HepG2 (cell line): ENCODE measurements around the gene CCDC80. TPM values are rescaled to one million over a fixed set of nuclear protein-coding genes. Genes with fewer than 3 reads are reported as not detected.

Source experiments
- ATAC-seq: fragments of 200-7000 bp; cut with Tn5 transposase; 3 replicates; pipeline ENCODE4 v1.9.1; 2020; ENCODE audit warnings: mild to moderate bottlenecking, moderate library complexity
- BruUV-seq: library from RNA; stranded (reverse); fragments of 400-500 nt; replicated peaks from 2 replicates; lab custom pipeline; 2021; lab: Mats Ljungman, UMichigan
- CTCF ChIA-PET: fragments of 300-600 bp; formaldehyde crosslinking; extraction: SDS; loops from one replicate; lab custom pipeline; 2021; ENCODE audit warnings: low total read pairs, inconsistent platforms, low intra/inter-chr PET ratio; lab: Yijun Ruan, JAX
- POLR2A ChIA-PET: fragments of 350-600 bp; sonication (Branson Sonifier 250); formaldehyde crosslinking; loops from one replicate; lab custom pipeline; 2020; ENCODE audit warnings: antibody characterized with exemption, inconsistent platforms; lab: Yijun Ruan, JAX
- DNase-seq: peaks from one replicate; pipeline ENCODE4 v3.0.0-alpha.2; 2015; ENCODE audit warnings: low spot score
- FAIRE-seq: peaks from 3 replicates; lab custom pipeline; 2011; peaks lifted over from hg19 to GRCh38; lab: Jason Lieb, UNC
- H2AFZ ChIP-seq: one replicate; pipeline ENCODE4 v1.6.1; 2011; ENCODE audit warnings: low read length, inconsistent platforms
- H3K27ac ChIP-seq: fragments of 300-600 bp; 3 replicates; pipeline ENCODE4 v1.8.0; 2011; ENCODE audit warnings: mixed run types, mild to moderate bottlenecking, mixed read lengths, low read length, inconsistent platforms; ENCODE audit not compliant: insufficient read depth; ENCODE audit errors: extremely low read length
- H3K27me3 ChIP-seq, 2 experiments: fragments of 200-600 bp in 1 of 2; 2 replicates in 1 of 2; 3 replicates in 1 of 2; pipeline versions ENCODE4 v1.6.0 to v1.8.0; 2011; ENCODE audit warnings: low read length in 2 of 2, mild to moderate bottlenecking in 2 of 2, moderate library complexity in 2 of 2, inconsistent platforms in 1 of 2; ENCODE audit not compliant: insufficient read depth in 2 of 2, control insufficient read depth in 1 of 2
- H3K36me3 ChIP-seq, 2 experiments: fragments of 200-600 bp in 1 of 2; replicated peaks in 1 of 2; 2 replicates in 1 of 2; 3 replicates in 1 of 2; pipeline versions ENCODE4 v1.5.1 to v1.8.0; 2011; ENCODE audit warnings: low read length in 2 of 2, inconsistent platforms in 1 of 2; ENCODE audit not compliant: insufficient read depth in 2 of 2, control insufficient read depth in 1 of 2
- H3K4me1 ChIP-seq: 2 replicates; pipeline ENCODE4 v1.5.1; 2012; ENCODE audit warnings: low read length, inconsistent platforms; ENCODE audit not compliant: insufficient read depth
- H3K4me2 ChIP-seq: 2 replicates; pipeline ENCODE4 v1.6.0; 2011; ENCODE audit warnings: low read depth, low read length, inconsistent platforms
- H3K4me3 ChIP-seq, 3 experiments: fragments of 200-600 bp in 1 of 3; sonication (generic), shearing (Covaris generic) in 1 of 3; replicated peaks in 1 of 3; 2 replicates each; pipeline ENCODE4 v1.5.1; 2011 to 2016; ENCODE audit warnings: low read length in 3 of 3, inconsistent platforms in 2 of 3, low read depth in 2 of 3, mild to moderate bottlenecking in 2 of 3, control low read depth in 1 of 3, mixed read lengths in 1 of 3; ENCODE audit not compliant: insufficient read depth in 1 of 3
- H3K79me2 ChIP-seq: one replicate; pipeline ENCODE4 v1.6.1; 2011; ENCODE audit warnings: low read length, inconsistent platforms; ENCODE audit not compliant: insufficient read depth
- H3K9ac ChIP-seq: 2 replicates; pipeline ENCODE4 v1.6.0; 2011; ENCODE audit warnings: mild to moderate bottlenecking, low read depth, low read length, inconsistent platforms; ENCODE audit not compliant: insufficient read depth
- H3K9me3 ChIP-seq: 2 replicates; pipeline ENCODE4 v1.5.1; 2012; ENCODE audit warnings: mild to moderate bottlenecking, low read length
- H4K20me1 ChIP-seq: 2 replicates; pipeline ENCODE4 v1.6.0; 2011; ENCODE audit warnings: inconsistent platforms, mild to moderate bottlenecking, low read length, moderate library complexity; ENCODE audit not compliant: insufficient read depth
- ARID3A ChIP-seq: IDR thresholded peaks from 2 replicates; pipeline ENCODE4 v1.6.1; 2012; ENCODE audit warnings: low read depth, low read length, improper control_type of control experiment
- CBX1 ChIP-seq: IDR thresholded peaks from one replicate; pipeline ENCODE4 v1.6.1; 2016; ENCODE audit warnings: antibody characterized with exemption, low read depth
- DZIP1 ChIP-seq: sonication (generic); formaldehyde crosslinking; IDR thresholded peaks from 2 replicates; pipeline ENCODE4 v1.5.0; 2020; ENCODE audit warnings: mild to moderate bottlenecking, missing genetic modification reagents
- HOXA9 ChIP-seq: sonication (generic); formaldehyde crosslinking; IDR thresholded peaks from 2 replicates; pipeline ENCODE4 v1.8.1; 2022; ENCODE audit warnings: missing genetic modification reagents, mild to moderate bottlenecking, moderate library complexity, borderline replicate concordance
- MLLT10 ChIP-seq: sonication (generic); formaldehyde crosslinking; IDR thresholded peaks from 2 replicates; pipeline ENCODE4 v1.4.0; 2020; ENCODE audit warnings: missing genetic modification reagents
- SALL2 ChIP-seq: sonication (generic); formaldehyde crosslinking; IDR thresholded peaks from 2 replicates; pipeline ENCODE4 v1.8.1; 2023; ENCODE audit warnings: mild to moderate bottlenecking, missing genetic modification reagents, inconsistent platforms
- SIN3A ChIP-seq: IDR thresholded peaks from 2 replicates; pipeline ENCODE4 v1.6.1; 2011; ENCODE audit warnings: low read depth, mild to moderate bottlenecking, control low read depth, low read length, borderline replicate concordance
- TBP ChIP-seq: sonication (generic); formaldehyde crosslinking; IDR thresholded peaks from 2 replicates; pipeline ENCODE4 v1.5.0; 2020; ENCODE audit warnings: missing genetic modification reagents
- ZFP82 ChIP-seq: sonication (generic); formaldehyde crosslinking; IDR thresholded peaks from 2 replicates; pipeline ENCODE4 v1.5.1; 2020; ENCODE audit warnings: mild to moderate bottlenecking, missing genetic modification reagents, borderline replicate concordance
- ZNF24 ChIP-seq: fragments of 450-650 bp; IDR thresholded peaks from 2 replicates; pipeline ENCODE4 v1.6.1; 2017; ENCODE audit warnings: antibody characterized with exemption, mild to moderate bottlenecking
- ZNF3 ChIP-seq: IDR thresholded peaks from 2 replicates; pipeline ENCODE4 v1.7.0; 2017; ENCODE audit warnings: inconsistent platforms
- ZNF460 ChIP-seq: sonication (generic); formaldehyde crosslinking; IDR thresholded peaks from 2 replicates; pipeline ENCODE4 v1.5.1; 2020; ENCODE audit warnings: missing genetic modification reagents, mild to moderate bottlenecking, borderline replicate concordance
- ZNF660 ChIP-seq: sonication (generic); formaldehyde crosslinking; IDR thresholded peaks from 2 replicates; pipeline ENCODE4 v1.5.1; 2020; ENCODE audit warnings: mild to moderate bottlenecking, low read depth, missing genetic modification reagents, borderline replicate concordance
- ZNF770 ChIP-seq: sonication (generic); formaldehyde crosslinking; IDR thresholded peaks from 2 replicates; pipeline ENCODE4 v1.5.0; 2020; ENCODE audit warnings: mild to moderate bottlenecking, missing genetic modification reagents
- ZNF879 ChIP-seq: sonication (generic); formaldehyde crosslinking; IDR thresholded peaks from 2 replicates; pipeline ENCODE4 v1.8.1; 2023; ENCODE audit warnings: missing genetic modification reagents
- WGBS: methylation state at CpG from one replicate; pipeline ENCODE4 v1.1.6; 2017; ENCODE audit warnings: low lambda C conversion rate; 5-methylcytosine and 5-hydroxymethylcytosine counted together
- in situ Hi-C: cut with HindIII; loops from 2 replicates; pipeline ENCODE4 v1.10.0; 2017; ENCODE audit warnings: low pct_unique_long_range_greater_than_20kb; ENCODE audit not compliant: extremely low pct_ligation_motif_present
- intact Hi-C: fragments of 100-400 bp; cut with micrococcal nuclease; formaldehyde crosslinking; loops from one replicate; pipeline ENCODE4 v1.10.0; 2022; ENCODE audit not compliant: unreplicated experiment
- polyA plus RNA-seq, 8 experiments: library from polyadenylated mRNA; depleted of rRNA in 3 of 8; stranded (reverse) in 7 of 8; unstranded in 1 of 8; fragments of >200 nt; fragmentation: Illumina TruSeq in 4 of 8; extraction: Trizol in 4 of 8; gene quantifications; 2 replicates each; pipeline versions ENCODE4 v1.2.1 to v1.2.3, GENCODE V29; 2011 to 2016; ENCODE audit warnings: low read depth in 4 of 8, missing spikeins in 1 of 8, mixed read lengths in 1 of 8; ENCODE audit not compliant: insufficient read depth in 1 of 8
- total RNA-seq, 5 experiments: library from RNA; depleted of rRNA; stranded (reverse); fragments of >200 nt; fragmentation: Illumina TruSeq; extraction: Trizol; gene quantifications; 2 replicates each; pipeline ENCODE4 v1.2.3, GENCODE V29; 2016; ENCODE audit warnings: low read depth in 1 of 5

The CCDC80 gene
- total and polyA plus RNA-seq, 2 of the 13 experiments (the other 11 are each of a cell fraction or from before 2014, with no cell fraction given): not detected

- CTCF ChIA-PET: no interaction called here
- Histone ChIP-seq H3K27me3 (no peaks in the 10 kb centered on the region; a peak in 1 of 5 replicates), H3K36me3 (peaks cover 0 to 7% of the 10 kb centered on the region in 2 experiments; a peak in 1 of 5 replicates), H3K4me1 (peaks cover 16% of the 10 kb centered on the region), H3K27ac (peak within 1 kb of the TSS; percentile 95), H2AFZ (peak within 1 kb of the TSS; percentile 98), H4K20me1 (no peaks in the 10 kb centered on the region), H3K9ac (peak within 1 kb of the TSS; percentile 88), H3K4me3 (peak within 1 kb of the TSS; percentile 85 to 91 (median 85)), H3K9me3 (no peaks in the 10 kb centered on the region), H3K79me2 (peaks cover 37% of the 10 kb centered on the region), H3K4me2 (peak within 1 kb of the TSS; percentile 85)
- ATAC-seq: peak; percentile 94
- BruUV-seq: TSS peak; percentile 77
- peak; percentile 96 for DNase-seq
- FAIRE-seq: peak; percentile 93
- POLR2A ChIA-PET: interaction anchor here (0.6 to 1.1 kb wide), 5 partner anchors 11 to 583 kb away, joined by 3 to 7 read pairs (median 4); partner anchors contain the start of gene ABHD10
- 0% methylated on average over 21 of the region's 58 CpGs for WGBS
- intact Hi-C loops (loop anchor here (2.0 kb wide), 1 partner anchor 429 kb away; the partner anchor contains the start of gene GTPBP8), in situ Hi-C loops (no loop called here)
- TF ChIP-seq ZNF460 (no peak), DZIP1 (CRISPR knock-in tag) (0 out of 2 replicates have a peak, but pooled peaks have one; percentile 73), HOXA9 (CRISPR knock-in tag) (no peak), SALL2 (CRISPR knock-in tag) (peak; percentile 77; the same call in 1 of the 2 replicates), ARID3A (0 out of 2 replicates have a peak, but pooled peaks have one; percentile 33), SIN3A (peak; percentile 89), ZNF770 (CRISPR knock-in tag) (peak; percentile 55; the same call in 1 of the 2 replicates), ZNF3 (CRISPR knock-in tag) (no peak), CBX1 (no peak), ZNF660 (CRISPR knock-in tag) (no peak), ZNF879 (CRISPR knock-in tag) (no peak), ZFP82 (CRISPR knock-in tag) (no peak), MLLT10 (no peak), ZNF24 (no peak), TBP (CRISPR knock-in tag) (0 out of 2 replicates have a peak, but pooled peaks have one; percentile 15)
These were observed 79.0 kb downstream of the CCDC80 start, which contains the start of the genes ATG3 and SLC35A5 for GRCh38 chr3:112561734-112562529. ATG3 (minus strand) TSS chr3:112561962; CDS start chr3:112561528, 434 bp downstream. SLC35A5 (plus strand) TSS chr3:112562045; CDS start chr3:112563404, 1,359 bp downstream.
